Right hindlimb (tissue), 1 donor: ENCODE measurements around the gene ENC1.

Experiments
- DNase-seq: peaks from one replicate; pipeline ENCODE4 v3.0.0-alpha.2; 2018

The ENC1 gene

GRCh38 chr5:74603376-74603775 lies 37.2 kb downstream of the ENC1 start:
- DNase-seq, result no peak

- DNase-seq, result no peak
These were observed 41.4 kb downstream of the ENC1 start for GRCh38 chr5:74599148-74599547.

GRCh38 chr5:74598731-74599130 lies 41.8 kb downstream of the ENC1 start:
- no peak for DNase-seq

GRCh38 chr5:74596927-74597326 lies 43.6 kb downstream of the ENC1 start:
- no peak for DNase-seq

- DNase-seq, result no peak
These were observed 45.2 kb downstream of the ENC1 start for GRCh38 chr5:74595143-74595925.

GRCh38 chr5:74594137-74595040 lies 46.1 kb downstream of the ENC1 start:
- DNase-seq, result no peak

- DNase-seq, result no peak
These were observed 51.1 kb downstream of the ENC1 start for GRCh38 chr5:74589204-74590056.

- no peak for DNase-seq
These were observed 52.1 kb downstream of the ENC1 start for GRCh38 chr5:74588415-74588814.

GRCh38 chr5:74587890-74588289 lies 52.6 kb downstream of the ENC1 start:
- no peak for DNase-seq

GRCh38 chr5:74587300-74587699 lies 53.2 kb downstream of the ENC1 start:
- DNase-seq, result no peak

GRCh38 chr5:74586856-74587255 lies 53.7 kb downstream of the ENC1 start:
- no peak for DNase-seq

GRCh38 chr5:74582853-74583252 lies 57.7 kb downstream of the ENC1 start:
- no peak for DNase-seq

GRCh38 chr5:74581988-74582365 lies 58.6 kb downstream of the ENC1 start:
- DNase-seq, result no peak

- no peak for DNase-seq
These were observed 59.8 kb downstream of the ENC1 start for GRCh38 chr5:74580729-74581109.

- peak; percentile 31 for DNase-seq
These were observed 61.3 kb downstream of the ENC1 start for GRCh38 chr5:74579215-74579614.

- no peak for DNase-seq
These were observed 62.0 kb downstream of the ENC1 start for GRCh38 chr5:74578356-74579044.
